SK-N-MC (cell line): ENCODE measurements around the gene CSTF2T.

ENCODE experiments used
- EZH2 ChIP-seq: fragments of 200-600 bp; sonication (generic); IDR thresholded peaks from one replicate; pipeline ENCODE4 v1.6.1; 2017; ENCODE audit warnings: antibody characterized with exemption
- FOXP2 ChIP-seq: optimal IDR thresholded peaks from 2 replicates; pipeline ENCODE3; 2011; ENCODE audit warnings: mild to moderate bottlenecking, moderate library complexity; ENCODE audit not compliant: insufficient read depth; ENCODE audit errors: extremely low read length, control extremely low read depth
- POLR2AphosphoS5 ChIP-seq: IDR thresholded peaks from 2 replicates; pipeline ENCODE4 v1.6.1; 2012; ENCODE audit warnings: mild to moderate bottlenecking, low read depth, low read length, borderline replicate concordance

DNA sequence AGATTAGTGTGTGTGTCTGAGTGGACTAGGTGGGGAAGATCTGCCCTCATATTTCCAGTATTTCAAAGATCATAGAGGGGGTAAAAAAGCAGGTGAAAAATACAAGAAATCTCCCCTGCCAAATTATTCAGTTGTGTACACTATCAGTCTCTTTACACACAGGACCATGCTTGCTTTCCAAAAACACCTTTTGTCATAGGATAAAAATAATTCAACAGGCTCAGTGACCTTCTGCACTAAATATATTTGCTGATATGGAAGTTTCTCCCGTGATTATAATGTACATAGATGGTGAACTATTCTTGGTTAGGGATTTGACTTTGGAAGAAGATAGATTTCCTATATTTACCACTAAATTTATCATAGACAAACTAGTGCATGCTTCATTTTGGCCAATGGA is 24.6 kb upstream of the CSTF2T start:
- TF ChIP-seq EZH2 (no peak), POLR2AphosphoS5 (no peak), FOXP2 (no peak)
